Measurements from ENCODE around the gene MBD2. TPM values are rescaled to one million over a fixed set of nuclear protein-coding genes. Genes with fewer than 3 reads are reported as not detected.

Gene MBD2
- total RNA-seq, 4 donors from 2014 or later, result 12.7 to 21.7 (median 19.3) TPM

DNA sequence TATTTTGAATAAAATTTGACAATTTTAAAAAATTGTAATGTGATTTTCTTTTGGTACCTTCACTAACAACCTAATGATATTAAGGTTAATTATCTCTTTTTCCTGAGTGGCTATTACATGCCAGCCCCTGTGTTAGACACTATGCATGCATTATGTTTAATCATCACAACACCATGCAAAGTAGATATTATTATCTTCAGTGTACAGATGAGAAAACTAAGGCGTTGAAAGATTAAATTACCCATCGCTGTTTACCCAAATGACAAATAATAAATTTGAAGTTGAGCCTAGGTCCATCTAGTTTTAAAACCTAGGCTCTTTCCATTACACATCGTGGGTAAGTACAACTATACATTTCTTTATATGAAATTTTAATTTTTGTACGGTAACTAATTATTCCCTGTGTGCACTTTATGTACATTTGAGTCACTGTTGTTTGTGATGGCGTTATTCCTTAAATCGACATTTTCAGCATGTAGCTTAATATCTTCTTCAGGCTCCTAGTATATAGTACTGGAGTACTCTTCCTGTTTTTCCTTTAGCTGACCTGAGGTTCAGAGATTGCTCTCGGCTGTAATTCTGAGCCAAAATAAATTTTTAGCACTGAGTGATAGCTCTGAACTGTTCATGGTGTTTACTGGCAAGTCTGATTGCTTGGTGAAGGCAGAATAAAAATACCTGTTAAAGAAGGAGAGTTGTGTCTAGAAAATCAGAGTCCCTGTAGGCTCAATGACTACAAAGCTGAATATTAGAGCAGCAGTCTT lies 13.9 kb upstream of the MBD2 start:
- intact Hi-C loops (cut with DNase I; ENCODE audit: low total_unique reads), result no loop called here

DNA sequence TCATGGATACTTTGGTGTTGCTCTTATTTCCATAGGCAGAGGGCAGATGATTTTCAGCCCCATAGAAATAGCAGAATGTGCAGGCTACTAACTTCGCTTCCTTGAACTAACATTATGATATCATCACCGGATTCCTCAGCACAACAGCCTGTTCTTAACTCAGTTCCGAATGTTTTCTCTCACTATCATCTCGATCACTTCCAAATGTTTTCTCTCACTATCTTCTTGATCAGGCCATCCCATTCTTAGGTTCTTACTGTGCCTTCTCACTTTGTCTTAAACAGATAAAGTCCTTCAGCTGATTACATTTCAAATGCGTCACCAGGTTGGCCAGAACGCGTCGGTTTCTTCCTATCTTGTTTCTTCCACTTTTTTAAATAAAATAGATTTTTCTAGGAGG lies 11.4 kb upstream of the MBD2 start:
- in situ Hi-C loops (cut with MboI; ENCODE audit: low sequenced_read_pairs in 4 of 4), result no loop called here
- H3K9me3 ChIP-seq, result no peaks in the 10 kb centered on the region
- no peak for ATAC-seq

More for the DNA sequence above, 13.9 kb upstream of the MBD2 start:
- Histone ChIP-seq H3K27me3 (no peaks in the 10 kb centered on the region), H3K27ac (no peak overlapping the region), H3K4me3 (no peak overlapping the region), H3K36me3 (no peaks in the 10 kb centered on the region), H3K4me1 (peaks cover 0 to 3% of the 10 kb centered on the region in 2 donors), H3K9me3 (no peaks in the 10 kb centered on the region)
- in situ Hi-C loops (cut with MboI; ENCODE audit: low sequenced_read_pairs in 4 of 4), result no loop called here
- TF ChIP-seq, protein P1, sequence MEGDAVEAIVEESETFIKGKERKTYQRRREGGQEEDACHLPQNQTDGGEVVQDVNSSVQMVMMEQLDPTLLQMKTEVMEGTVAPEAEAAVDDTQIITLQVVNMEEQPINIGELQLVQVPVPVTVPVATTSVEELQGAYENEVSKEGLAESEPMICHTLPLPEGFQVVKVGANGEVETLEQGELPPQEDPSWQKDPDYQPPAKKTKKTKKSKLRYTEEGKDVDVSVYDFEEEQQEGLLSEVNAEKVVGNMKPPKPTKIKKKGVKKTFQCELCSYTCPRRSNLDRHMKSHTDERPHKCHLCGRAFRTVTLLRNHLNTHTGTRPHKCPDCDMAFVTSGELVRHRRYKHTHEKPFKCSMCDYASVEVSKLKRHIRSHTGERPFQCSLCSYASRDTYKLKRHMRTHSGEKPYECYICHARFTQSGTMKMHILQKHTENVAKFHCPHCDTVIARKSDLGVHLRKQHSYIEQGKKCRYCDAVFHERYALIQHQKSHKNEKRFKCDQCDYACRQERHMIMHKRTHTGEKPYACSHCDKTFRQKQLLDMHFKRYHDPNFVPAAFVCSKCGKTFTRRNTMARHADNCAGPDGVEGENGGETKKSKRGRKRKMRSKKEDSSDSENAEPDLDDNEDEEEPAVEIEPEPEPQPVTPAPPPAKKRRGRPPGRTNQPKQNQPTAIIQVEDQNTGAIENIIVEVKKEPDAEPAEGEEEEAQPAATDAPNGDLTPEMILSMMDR (IDR thresholded peaks at IDR 0.05 in 4 of 5, conservative IDR thresholded peaks at IDR 0.05 in 1 of 5), result no peak
- TF ChIP-seq POLR2A (IDR thresholded peaks at IDR 0.05), result no peak
- DNase-seq, result no peak
- ATAC-seq, result no peak

DNA sequence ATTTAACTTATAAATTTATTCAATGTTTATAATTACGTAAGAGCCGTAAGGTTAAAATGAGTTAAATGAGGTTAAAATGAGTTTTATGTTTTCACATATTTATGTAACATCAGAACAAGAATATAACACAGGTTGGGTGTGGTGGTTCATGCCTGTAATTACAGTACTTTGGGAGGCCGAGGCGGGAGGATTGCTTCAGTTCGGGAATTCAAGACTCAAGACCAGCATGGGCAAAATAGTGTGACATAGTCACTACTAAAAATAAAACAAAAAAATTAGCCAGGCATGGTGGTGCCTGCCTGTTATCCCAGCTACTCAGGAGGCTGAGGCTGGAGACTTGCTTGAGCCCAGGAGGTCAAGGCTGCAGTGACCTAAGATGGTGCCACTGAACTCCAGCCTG lies 9.3 kb upstream of the MBD2 start:
- H3K27me3 ChIP-seq, result no peaks in the 10 kb centered on the region
- H3K27ac ChIP-seq, result no peak overlapping the region
- intact Hi-C loops (cut with DNase I; ENCODE audit: low total_unique reads) (no loop called here), in situ Hi-C loops (cut with MboI; ENCODE audit: low sequenced_read_pairs in 4 of 4) (no loop called here)
- no peaks in the 10 kb centered on the region for H3K36me3 ChIP-seq
- TF ChIP-seq, protein P1 (IDR thresholded peaks at IDR 0.05 in 4 of 5, conservative IDR thresholded peaks at IDR 0.05 in 1 of 5), result no peak
- no peak for TF ChIP-seq POLR2A (IDR thresholded peaks at IDR 0.05)
- no peaks in the 10 kb centered on the region for H3K4me1 ChIP-seq
- H3K4me3 ChIP-seq, result no peak overlapping the region
- ATAC-seq, result no peak
- H3K9me3 ChIP-seq, result no peaks in the 10 kb centered on the region
- no peak for DNase-seq

More for the DNA sequence above, 11.4 kb upstream of the MBD2 start:
- Histone ChIP-seq H3K36me3 (no peaks in the 10 kb centered on the region), H3K4me3 (no peak overlapping the region), H3K27ac (no peak overlapping the region), H3K27me3 (no peaks in the 10 kb centered on the region), H3K4me1 (peaks cover 0 to 2% of the 10 kb centered on the region in 2 donors)
- no peak for DNase-seq
- intact Hi-C loops (cut with DNase I; ENCODE audit: low total_unique reads), result no loop called here
- TF ChIP-seq POLR2A (IDR thresholded peaks at IDR 0.05), result no peak
- TF ChIP-seq, protein P1 (IDR thresholded peaks at IDR 0.05 in 4 of 5, conservative IDR thresholded peaks at IDR 0.05 in 1 of 5), result no peak

DNA sequence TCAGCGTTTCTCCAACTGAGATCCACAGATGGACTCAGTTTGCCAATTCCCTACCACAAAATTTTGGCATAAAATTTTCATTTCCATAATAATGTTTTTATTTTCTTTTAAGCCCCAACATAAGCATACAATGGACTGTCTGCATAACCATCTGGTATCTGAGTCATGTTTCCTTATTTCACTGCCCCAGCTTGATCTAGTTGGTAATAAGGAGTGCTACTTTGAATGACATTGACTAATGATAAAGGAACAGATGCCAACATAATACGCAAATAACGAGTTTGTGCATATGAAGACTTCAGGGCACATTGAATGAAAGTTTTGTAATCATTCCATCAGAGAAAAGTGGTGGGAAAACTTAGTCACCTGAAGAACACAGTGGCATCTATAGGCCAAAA lies 8.8 kb upstream of the MBD2 start:
- DNase-seq (no peak), ATAC-seq (no peak)
- TF ChIP-seq POLR2A (IDR thresholded peaks at IDR 0.05), result no peak
- TF ChIP-seq, protein P1 (IDR thresholded peaks at IDR 0.05 in 4 of 5, conservative IDR thresholded peaks at IDR 0.05 in 1 of 5), result no peak
- no peaks in the 10 kb centered on the region for H3K36me3 ChIP-seq
- H3K4me1 ChIP-seq, result no peaks in the 10 kb centered on the region
- H3K27ac ChIP-seq, result no peak overlapping the region
- no peaks in the 10 kb centered on the region for H3K27me3 ChIP-seq
- no peak overlapping the region for H3K4me3 ChIP-seq
- in situ Hi-C loops (cut with MboI; ENCODE audit: low sequenced_read_pairs in 4 of 4), result no loop called here
- H3K9me3 ChIP-seq, result no peaks in the 10 kb centered on the region
- intact Hi-C loops (cut with DNase I; ENCODE audit: low total_unique reads), result no loop called here
